ENCODE measurements around the gene AKAP13. TPM values are rescaled to one million over a fixed set of nuclear protein-coding genes. Genes with fewer than 3 reads are reported as not detected.
A peak's percentile ranks its signal among the peaks of the same experiment; 100 is the strongest.

Gene AKAP13
- total and polyA plus RNA-seq, 2 experiments from 2014 or later: 53.1 to 108 TPM

DNA sequence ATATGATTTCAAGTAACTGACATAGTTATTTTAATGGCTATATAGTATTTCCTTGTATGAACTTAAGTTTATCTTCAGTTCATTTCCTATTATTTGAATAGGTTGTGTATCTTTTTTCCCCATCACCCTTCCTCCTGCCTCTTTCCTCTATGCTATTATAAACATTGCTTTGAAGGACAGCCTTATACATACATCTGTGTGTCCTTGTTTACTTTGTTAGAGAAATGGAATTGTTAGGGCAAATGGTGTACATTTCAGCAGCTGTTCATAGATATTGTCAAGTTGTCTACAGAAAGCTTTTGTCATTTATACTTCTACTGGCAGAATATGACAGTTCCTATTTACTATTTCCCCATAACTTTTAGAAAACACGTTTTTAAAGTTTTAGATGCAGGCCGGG lies 18.4 kb downstream of the AKAP13 start:
- Histone ChIP-seq H3K27me3 (no peaks in the 10 kb centered on the region), H3K27ac (no peak overlapping the region), H3K36me3 (no peaks in the 10 kb centered on the region), H3K9me3 (ENCODE audit: low read depth) (no peaks in the 10 kb centered on the region), H3K4me1 (ENCODE audit: low read depth) (peaks cover 27% of the 10 kb centered on the region), H3K4me3 (no peak overlapping the region)
- no peak for DNase-seq (ENCODE audit: low read depth in 1 of 2, low spot score in 1 of 2)
- TF ChIP-seq, protein P1, sequence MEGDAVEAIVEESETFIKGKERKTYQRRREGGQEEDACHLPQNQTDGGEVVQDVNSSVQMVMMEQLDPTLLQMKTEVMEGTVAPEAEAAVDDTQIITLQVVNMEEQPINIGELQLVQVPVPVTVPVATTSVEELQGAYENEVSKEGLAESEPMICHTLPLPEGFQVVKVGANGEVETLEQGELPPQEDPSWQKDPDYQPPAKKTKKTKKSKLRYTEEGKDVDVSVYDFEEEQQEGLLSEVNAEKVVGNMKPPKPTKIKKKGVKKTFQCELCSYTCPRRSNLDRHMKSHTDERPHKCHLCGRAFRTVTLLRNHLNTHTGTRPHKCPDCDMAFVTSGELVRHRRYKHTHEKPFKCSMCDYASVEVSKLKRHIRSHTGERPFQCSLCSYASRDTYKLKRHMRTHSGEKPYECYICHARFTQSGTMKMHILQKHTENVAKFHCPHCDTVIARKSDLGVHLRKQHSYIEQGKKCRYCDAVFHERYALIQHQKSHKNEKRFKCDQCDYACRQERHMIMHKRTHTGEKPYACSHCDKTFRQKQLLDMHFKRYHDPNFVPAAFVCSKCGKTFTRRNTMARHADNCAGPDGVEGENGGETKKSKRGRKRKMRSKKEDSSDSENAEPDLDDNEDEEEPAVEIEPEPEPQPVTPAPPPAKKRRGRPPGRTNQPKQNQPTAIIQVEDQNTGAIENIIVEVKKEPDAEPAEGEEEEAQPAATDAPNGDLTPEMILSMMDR (IDR thresholded peaks at IDR 0.05; ENCODE audit: low read depth, low read length): no peak

DNA sequence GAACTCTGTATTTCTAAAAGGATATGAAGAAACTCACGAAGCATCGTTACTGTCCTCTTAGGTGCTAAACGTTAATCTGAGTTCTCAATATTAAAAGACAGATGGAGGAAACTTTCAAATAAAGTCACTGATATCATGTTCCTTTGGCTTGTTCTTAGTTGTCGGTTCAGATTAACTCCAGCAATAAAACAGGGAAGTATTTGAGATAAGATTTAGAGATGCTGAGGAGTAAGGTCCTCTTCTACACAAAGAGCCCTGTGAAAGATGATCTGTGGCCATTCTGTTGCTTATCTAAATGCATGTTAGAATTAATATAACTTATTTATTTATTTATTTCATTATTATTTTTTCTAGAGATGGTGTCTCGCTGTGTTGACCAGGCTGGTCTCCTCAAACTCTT lies 19.2 kb downstream of the AKAP13 start:
- no peaks in the 10 kb centered on the region for H3K27me3 ChIP-seq
- TF ChIP-seq, protein P1 (IDR thresholded peaks at IDR 0.05; ENCODE audit: low read depth, low read length): no peak
- no peak for DNase-seq (ENCODE audit: low read depth in 1 of 2, low spot score in 1 of 2)
- H3K36me3 ChIP-seq: no peaks in the 10 kb centered on the region
- H3K4me3 ChIP-seq: no peak overlapping the region
- no peaks in the 10 kb centered on the region for H3K9me3 ChIP-seq (ENCODE audit: low read depth)
- peaks cover 29% of the 10 kb centered on the region for H3K4me1 ChIP-seq (ENCODE audit: low read depth)
- H3K27ac ChIP-seq: no peak overlapping the region

DNA sequence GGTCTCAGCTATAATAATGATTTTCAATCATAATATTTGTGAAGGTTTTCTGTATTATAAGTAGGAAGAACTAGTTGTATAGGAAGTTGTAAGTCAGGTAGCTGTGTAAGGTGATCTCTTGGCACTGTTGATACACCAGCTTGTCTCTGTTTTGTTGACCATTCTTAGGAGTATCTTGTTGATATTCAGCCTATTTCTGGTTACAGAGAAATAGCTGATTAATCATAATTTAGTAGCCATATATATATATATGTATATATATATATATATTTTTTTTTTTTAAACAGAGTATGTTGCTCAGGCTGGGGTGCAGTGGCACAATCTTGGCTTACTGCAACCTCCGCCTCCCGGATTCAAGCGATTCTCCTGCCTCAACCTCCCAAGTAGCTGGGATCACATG lies 20.2 kb downstream of the AKAP13 start:
- no peak overlapping the region for H3K27ac ChIP-seq
- no peaks in the 10 kb centered on the region for H3K36me3 ChIP-seq
- no peak overlapping the region for H3K4me3 ChIP-seq
- H3K27me3 ChIP-seq: no peaks in the 10 kb centered on the region
- no peak for DNase-seq (ENCODE audit: low read depth in 1 of 2, low spot score in 1 of 2)
- peaks cover 33% of the 10 kb centered on the region for H3K4me1 ChIP-seq (ENCODE audit: low read depth)
- H3K9me3 ChIP-seq (ENCODE audit: low read depth): no peaks in the 10 kb centered on the region
- TF ChIP-seq, protein P1 (IDR thresholded peaks at IDR 0.05; ENCODE audit: low read depth, low read length): no peak

DNA sequence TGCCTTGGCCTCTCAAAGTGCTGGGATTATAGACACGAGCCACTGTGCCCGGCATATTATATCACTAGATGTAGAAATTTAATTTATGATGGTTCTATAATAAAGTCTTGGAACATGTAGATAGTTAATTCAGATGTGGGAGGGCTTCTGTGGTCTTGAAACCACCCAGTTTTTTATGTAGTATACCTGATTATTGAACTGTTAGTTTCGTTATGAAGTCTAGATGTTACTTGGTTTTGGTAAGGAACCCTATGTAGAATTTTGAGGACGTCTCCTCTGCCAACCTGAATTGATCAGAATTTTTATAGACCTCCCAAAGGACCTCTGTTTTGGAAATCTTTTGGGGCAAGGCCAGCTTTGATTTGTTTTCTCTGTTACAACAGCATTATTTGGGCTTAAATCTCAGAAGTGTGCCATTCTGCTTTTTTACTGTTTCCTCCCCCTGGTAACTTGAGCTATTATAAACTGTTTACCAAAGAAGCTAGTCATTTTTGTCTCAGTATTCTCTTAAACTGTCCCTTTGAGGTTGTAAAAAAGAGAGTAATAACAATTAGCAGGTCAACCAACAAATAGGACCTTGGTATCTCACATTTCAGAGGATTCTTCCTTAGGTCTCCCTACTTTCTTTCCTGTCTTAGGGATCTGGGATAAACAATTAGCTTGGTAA lies 20.8 kb downstream of the AKAP13 start:
- Histone ChIP-seq H3K27me3 (no peaks in the 10 kb centered on the region), H3K9me3 (ENCODE audit: low read depth) (no peaks in the 10 kb centered on the region), H3K4me3 (no peak overlapping the region), H3K27ac (peak overlapping the region; percentile 14), H3K36me3 (no peaks in the 10 kb centered on the region), H3K4me1 (ENCODE audit: low read depth) (peaks cover 33% of the 10 kb centered on the region)
- TF ChIP-seq, protein P1 (IDR thresholded peaks at IDR 0.05; ENCODE audit: low read depth, low read length): no peak
- no peak for DNase-seq (ENCODE audit: low read depth in 1 of 2, low spot score in 1 of 2)

GRCh38 chr15:85402195-85402881 lies 21.9 kb downstream of the AKAP13 start:
- Histone ChIP-seq H3K4me3 (no peak overlapping the region), H3K27me3 (no peaks in the 10 kb centered on the region), H3K4me1 (ENCODE audit: low read depth) (peaks cover 33% of the 10 kb centered on the region), H3K36me3 (no peaks in the 10 kb centered on the region), H3K9me3 (ENCODE audit: low read depth) (no peaks in the 10 kb centered on the region), H3K27ac (peak overlapping the region; percentile 36)
- DNase-seq (ENCODE audit: low read depth in 1 of 2, low spot score in 1 of 2): peak in 1 of 2 donors; percentile 38
- TF ChIP-seq, protein P1 (IDR thresholded peaks at IDR 0.05; ENCODE audit: low read depth, low read length): no peak
